HG03571 (cell line): ENCODE measurements around the gene ARID5B.

Experiments
- ATAC-seq: cut with Tn5 transposase; IDR thresholded peaks from one replicate; pipeline ENCODE4 v1.9.1; 2021; ENCODE audit not compliant: unreplicated experiment

Gene ARID5B

GRCh38 chr10:61903221-61903927, 1.9 kb downstream of the ARID5B start:
- peak; percentile 49 for ATAC-seq

GRCh38 chr10:61903928-61904344, 2.4 kb downstream of the ARID5B start:
- ATAC-seq: no peak

GRCh38 chr10:61904733-61905725, 3.5 kb downstream of the ARID5B start:
- ATAC-seq: peak; percentile 47

GRCh38 chr10:61905837-61906561, 4.5 kb downstream of the ARID5B start:
- no peak for ATAC-seq

GRCh38 chr10:61906562-61906901, 5.0 kb downstream of the ARID5B start:
- no peak for ATAC-seq

- ATAC-seq: no peak
Observed at GRCh38 chr10:61907011-61907410, 5.5 kb downstream of the ARID5B start.

GRCh38 chr10:61907587-61907986, 6.1 kb downstream of the ARID5B start:
- no peak for ATAC-seq

- no peak for ATAC-seq
Observed at GRCh38 chr10:61910226-61910805, 8.8 kb downstream of the ARID5B start.

- ATAC-seq: no peak
Observed at GRCh38 chr10:61910894-61911293, 9.4 kb downstream of the ARID5B start.

- no peak for ATAC-seq
Observed at GRCh38 chr10:61911425-61911824, 9.9 kb downstream of the ARID5B start.

GRCh38 chr10:61912981-61913380, 11.5 kb downstream of the ARID5B start:
- ATAC-seq: no peak

GRCh38 chr10:61918140-61918539, 16.6 kb downstream of the ARID5B start:
- ATAC-seq: no peak

GRCh38 chr10:61918989-61919388, 17.5 kb downstream of the ARID5B start:
- no peak for ATAC-seq

GRCh38 chr10:61919646-61920215, 18.2 kb downstream of the ARID5B start:
- ATAC-seq: no peak

- ATAC-seq: no peak
Observed at GRCh38 chr10:61921143-61921542, 19.6 kb downstream of the ARID5B start.

GRCh38 chr10:61923210-61923949, 21.9 kb downstream of the ARID5B start:
- ATAC-seq: no peak

- no peak for ATAC-seq
Observed at GRCh38 chr10:61923950-61924274, 22.4 kb downstream of the ARID5B start.

GRCh38 chr10:61929555-61929954, 28.1 kb downstream of the ARID5B start:
- no peak for ATAC-seq

- no peak for ATAC-seq
Observed at GRCh38 chr10:61931620-61932332, 30.3 kb downstream of the ARID5B start.
